HCT116 (cell line): Measurements from ENCODE around the gene ISX.
"Not testable (repeated sequence)": the region's sequence is repeated elsewhere in the genome, so short reads cannot be mapped to it uniquely, and the experiment has no call there.

Source experiments
- EZH2 ChIP-seq: fragments of 200-600 bp; sonication (generic); IDR thresholded peaks from 2 replicates; pipeline ENCODE4 v1.6.1; 2017; ENCODE audit warnings: antibody characterized with exemption, mixed run types
- FOSL1 ChIP-seq: IDR thresholded peaks from 2 replicates; pipeline ENCODE4 v1.6.1; 2012; ENCODE audit warnings: low read depth
- POLR2AphosphoS5 ChIP-seq: IDR thresholded peaks from 2 replicates; pipeline ENCODE4 v1.6.1; 2011; ENCODE audit warnings: mild to moderate bottlenecking, low read depth, low read length, moderate library complexity
- RAD21 ChIP-seq: IDR thresholded peaks from 2 replicates; pipeline ENCODE4 v1.6.1; 2012; ENCODE audit warnings: low read depth, mild to moderate bottlenecking
- SRF ChIP-seq: IDR thresholded peaks from 2 replicates; pipeline ENCODE4 v1.6.1; 2012; ENCODE audit warnings: low read depth
- ZFX ChIP-seq: fragments of 450-650 bp; IDR thresholded peaks from 2 replicates; pipeline ENCODE4 v1.6.1; 2017
- TF ChIP-seq, protein P1 (sequence below), 3 experiments: fragments of 200-600 bp in 1 of 3; sonication (generic) in 1 of 3; IDR thresholded peaks in 2 of 3; conservative IDR thresholded peaks in 1 of 3; 2 replicates each; pipeline ENCODE4 v1.5.1; 2012 to 2017; ENCODE audit warnings: low read depth in 2 of 3, low read length in 2 of 3, antibody characterized with exemption in 1 of 3, borderline replicate concordance in 1 of 3, control low read depth in 1 of 3, mild to moderate bottlenecking in 1 of 3, mixed read lengths in 1 of 3, mixed run types in 1 of 3, moderate library complexity in 1 of 3; ENCODE audit not compliant: insufficient read depth in 1 of 3
- TF ChIP-seq, protein P2 (sequence below): IDR thresholded peaks from 2 replicates; pipeline ENCODE4 v1.6.1; 2012

DNA sequence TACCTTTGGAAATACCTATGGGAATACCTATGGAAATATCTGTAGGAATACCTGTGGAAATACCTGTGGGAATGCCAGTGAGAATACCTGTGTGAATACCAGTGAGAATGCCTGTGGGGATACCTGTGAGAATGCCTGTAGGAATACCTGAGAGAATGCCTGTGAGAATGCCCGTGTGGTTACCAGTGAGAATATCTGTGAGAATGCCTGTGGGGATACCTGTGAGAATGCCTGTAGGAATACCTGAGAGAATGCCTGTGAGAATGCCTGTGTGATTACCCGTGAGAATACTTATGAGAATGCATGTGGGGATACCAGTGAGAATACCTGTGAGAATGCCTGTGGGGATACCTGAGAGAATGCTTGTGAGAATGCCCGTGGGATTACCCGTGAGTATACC, 15.9 kb upstream of the ISX start:
- TF ChIP-seq EZH2, SRF, RAD21, FOSL1, POLR2AphosphoS5, ZFX: not testable (repeated sequence)
- TF ChIP-seq, protein P1, sequence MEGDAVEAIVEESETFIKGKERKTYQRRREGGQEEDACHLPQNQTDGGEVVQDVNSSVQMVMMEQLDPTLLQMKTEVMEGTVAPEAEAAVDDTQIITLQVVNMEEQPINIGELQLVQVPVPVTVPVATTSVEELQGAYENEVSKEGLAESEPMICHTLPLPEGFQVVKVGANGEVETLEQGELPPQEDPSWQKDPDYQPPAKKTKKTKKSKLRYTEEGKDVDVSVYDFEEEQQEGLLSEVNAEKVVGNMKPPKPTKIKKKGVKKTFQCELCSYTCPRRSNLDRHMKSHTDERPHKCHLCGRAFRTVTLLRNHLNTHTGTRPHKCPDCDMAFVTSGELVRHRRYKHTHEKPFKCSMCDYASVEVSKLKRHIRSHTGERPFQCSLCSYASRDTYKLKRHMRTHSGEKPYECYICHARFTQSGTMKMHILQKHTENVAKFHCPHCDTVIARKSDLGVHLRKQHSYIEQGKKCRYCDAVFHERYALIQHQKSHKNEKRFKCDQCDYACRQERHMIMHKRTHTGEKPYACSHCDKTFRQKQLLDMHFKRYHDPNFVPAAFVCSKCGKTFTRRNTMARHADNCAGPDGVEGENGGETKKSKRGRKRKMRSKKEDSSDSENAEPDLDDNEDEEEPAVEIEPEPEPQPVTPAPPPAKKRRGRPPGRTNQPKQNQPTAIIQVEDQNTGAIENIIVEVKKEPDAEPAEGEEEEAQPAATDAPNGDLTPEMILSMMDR (IDR thresholded peaks at IDR 0.05 in 2 of 3, conservative IDR thresholded peaks at IDR 0.05 in 1 of 3; ENCODE audit: borderline replicate concordance in 1 of 3, insufficient read depth in 1 of 3, low read depth in 2 of 3, low read length in 2 of 3): not testable (repeated sequence)
- TF ChIP-seq, protein P2, sequence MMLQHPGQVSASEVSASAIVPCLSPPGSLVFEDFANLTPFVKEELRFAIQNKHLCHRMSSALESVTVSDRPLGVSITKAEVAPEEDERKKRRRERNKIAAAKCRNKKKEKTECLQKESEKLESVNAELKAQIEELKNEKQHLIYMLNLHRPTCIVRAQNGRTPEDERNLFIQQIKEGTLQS: not testable (repeated sequence)
